Stimulated activated CD8-positive, alpha-beta memory T cell treated with anti-CD3 and anti-CD28 coated beads, Interleukin-2, amount 100 ng/mL, for 1 hour (primary cell): Measurements from ENCODE around the gene MRTO4.
A peak's percentile ranks its signal among the peaks of the same experiment; 100 is the strongest.
"Not testable (repeated sequence)": the region's sequence is repeated elsewhere in the genome, so short reads cannot be mapped to it uniquely, and the experiment has no call there.

Experiments used
- DNase-seq, 2 donors: peaks; one replicate each; pipeline ENCODE4 v3.0.0-alpha.2; 2020; ENCODE audit warnings: low read depth in 2 of 2

Gene MRTO4

GRCh38 chr1:19270343-19270730 is 18.7 kb downstream of the MRTO4 start:
- DNase-seq = not testable (repeated sequence)

- DNase-seq = no peak
Observed at GRCh38 chr1:19272064-19272463, 20.5 kb downstream of the MRTO4 start.

GRCh38 chr1:19273106-19273843 is 21.7 kb downstream of the MRTO4 start:
- DNase-seq = no peak

GRCh38 chr1:19273844-19274531 is 22.4 kb downstream of the MRTO4 start:
- DNase-seq = not testable (repeated sequence)

- no peak for DNase-seq
Observed at GRCh38 chr1:19274636-19275035, 23.0 kb downstream of the MRTO4 start.

GRCh38 chr1:19283891-19284290 is 32.3 kb downstream of the MRTO4 start:
- no peak for DNase-seq

- DNase-seq = no peak
Observed at GRCh38 chr1:19284881-19285280, 33.3 kb downstream of the MRTO4 start.

- DNase-seq = not testable (repeated sequence)
Observed at GRCh38 chr1:19285366-19285765, 33.8 kb downstream of the MRTO4 start.

- DNase-seq = not testable (repeated sequence)
Observed at GRCh38 chr1:19285807-19286206, 34.2 kb downstream of the MRTO4 start.

- no peak for DNase-seq
Observed at GRCh38 chr1:19287436-19288185, 36.0 kb downstream of the MRTO4 start.

GRCh38 chr1:19288324-19289241 is 37.0 kb downstream of the MRTO4 start, which contains the start of gene AKR7A3:
Gene AKR7A3, minus strand, starts transcription at chr1:19288770. Its CDS starts 61 bp downstream, at chr1:19288709.
- peak in 1 of 2 donors; percentile 26 for DNase-seq

GRCh38 chr1:19289244-19289643 is 37.6 kb downstream of the MRTO4 start:
- no peak for DNase-seq

GRCh38 chr1:19294638-19295037 is 43.0 kb downstream of the MRTO4 start:
- no peak for DNase-seq

- DNase-seq = no peak
Observed at GRCh38 chr1:19300211-19300610, 48.6 kb downstream of the MRTO4 start.

- not testable (repeated sequence) for DNase-seq
Observed at GRCh38 chr1:19304081-19304480, 52.5 kb downstream of the MRTO4 start.

GRCh38 chr1:19305880-19306279 is 54.3 kb downstream of the MRTO4 start:
- no peak for DNase-seq

GRCh38 chr1:19306941-19307340 is 55.3 kb downstream of the MRTO4 start:
- DNase-seq = no peak

GRCh38 chr1:19307794-19308508 is 56.3 kb downstream of the MRTO4 start:
- no peak for DNase-seq

- no peak for DNase-seq
Observed at GRCh38 chr1:19308509-19308907, 56.9 kb downstream of the MRTO4 start.

- no peak for DNase-seq
Observed at GRCh38 chr1:19309123-19309813, 57.7 kb downstream of the MRTO4 start.
